Urinary bladder (tissue), 4 donors: Measurements from ENCODE around the gene ARHGAP15. TPM values are rescaled to one million over a fixed set of nuclear protein-coding genes. Genes with fewer than 3 reads are reported as not detected.
A peak's percentile ranks its signal among the peaks of the same experiment; 100 is the strongest.
"Not testable (repeated sequence)": the region's sequence is repeated elsewhere in the genome, so short reads cannot be mapped to it uniquely, and the experiment has no call there.

ENCODE experiments used
- DNase-seq: peaks from one replicate; pipeline ENCODE4 v3.0.0-alpha.2; 2015; ENCODE audit errors: extremely low spot score
- H3K27ac ChIP-seq: one replicate; pipeline ENCODE4 v1.5.1; 2013; ENCODE audit warnings: low read depth, mild to moderate bottlenecking, moderate library complexity
- H3K36me3 ChIP-seq: one replicate; pipeline ENCODE4 v1.6.1; 2013; ENCODE audit warnings: mild to moderate bottlenecking, moderate library complexity; ENCODE audit not compliant: insufficient read depth
- H3K4me1 ChIP-seq: one replicate; pipeline ENCODE4 v1.6.1; 2013; ENCODE audit warnings: mild to moderate bottlenecking, moderate library complexity; ENCODE audit not compliant: insufficient read depth
- H3K4me3 ChIP-seq: one replicate; pipeline ENCODE4 v1.5.1; 2013; ENCODE audit warnings: low read depth, low read length
- WGBS: extraction: QIAGEN DNeasy Blood & Tissue Kit; methylation state at CpG from one replicate; pipeline ENCODE4 v1.1.7; 2013; 5-methylcytosine and 5-hydroxymethylcytosine counted together
- polyA plus RNA-seq: library from polyadenylated mRNA; stranded (reverse); fragments of 200-250 nt; gene quantifications from one replicate; pipeline ENCODE4 v1.2.3, GENCODE V29; 2013
- total RNA-seq: library from RNA; depleted of rRNA; stranded (reverse); fragments of >200 nt; gene quantifications from one replicate; pipeline ENCODE4 v1.2.3, GENCODE V29; 2014
- donor health status: healthy with polysubstance abuse.
- donor health status: healthy.

Gene ARHGAP15
- total and polyA plus RNA-seq, 2 donors = 3.9 to 107 TPM

DNA sequence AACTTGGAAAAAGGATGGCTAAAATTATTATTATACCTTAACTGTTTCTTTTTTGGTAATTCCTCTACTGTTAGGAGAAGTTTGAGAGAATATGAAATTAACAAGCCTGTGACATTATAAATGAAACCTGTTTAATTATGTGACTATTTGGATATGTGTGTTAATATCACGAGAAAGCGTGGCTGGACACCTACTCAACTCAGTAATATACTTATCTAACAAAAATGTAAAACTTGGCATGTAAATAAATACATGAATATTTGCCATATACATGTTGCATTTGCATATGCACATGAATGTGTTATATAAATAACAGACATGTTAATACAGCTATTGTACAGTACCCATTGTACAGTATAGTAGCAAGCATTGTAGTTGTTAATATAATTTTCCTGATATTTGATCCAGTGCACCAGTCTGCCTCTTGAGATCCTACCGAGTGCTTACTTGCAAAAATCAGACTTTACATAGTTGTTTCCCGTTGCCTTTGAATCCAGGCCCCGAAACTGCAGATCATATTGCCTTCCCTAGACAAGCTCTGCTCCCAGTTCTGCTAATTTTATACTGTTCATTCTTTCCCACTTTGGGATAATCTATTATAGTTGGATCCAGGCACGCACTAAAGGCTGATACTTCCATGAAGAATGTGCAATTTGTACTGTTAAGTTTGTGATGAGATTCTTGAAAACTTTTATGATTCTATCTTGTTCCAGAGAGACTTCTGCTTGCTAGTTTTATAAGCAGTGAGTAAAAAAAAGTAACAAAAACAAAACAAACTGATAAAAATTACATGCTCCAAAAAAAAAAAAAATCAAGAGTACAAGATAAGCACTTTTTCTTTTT, 395.6 kb downstream of the ARHGAP15 start:
- WGBS = 38% methylated on average over 6 of the region's 6 CpGs
- no peaks in the 10 kb centered on the region for H3K36me3 ChIP-seq
- H3K4me1 ChIP-seq = no peaks in the 10 kb centered on the region
- H3K4me3 ChIP-seq = no peak overlapping the region
- DNase-seq = no peak
- peak overlapping the region; percentile 10 for H3K27ac ChIP-seq

GRCh38 chr2:143525402-143525860, 396.2 kb downstream of the ARHGAP15 start:
- WGBS = 20% methylated on average over 2 of the region's 2 CpGs
- no peak overlapping the region for H3K4me3 ChIP-seq
- H3K4me1 ChIP-seq = no peaks in the 10 kb centered on the region
- peak overlapping the region; percentile 18 for H3K27ac ChIP-seq
- no peak for DNase-seq
- H3K36me3 ChIP-seq = no peaks in the 10 kb centered on the region

GRCh38 chr2:143526498-143526897, 397.3 kb downstream of the ARHGAP15 start:
- H3K4me3 ChIP-seq = no peak overlapping the region
- H3K4me1 ChIP-seq = no peaks in the 10 kb centered on the region
- no peak for DNase-seq
- H3K36me3 ChIP-seq = no peaks in the 10 kb centered on the region
- peak overlapping the region; percentile 32 for H3K27ac ChIP-seq

DNA sequence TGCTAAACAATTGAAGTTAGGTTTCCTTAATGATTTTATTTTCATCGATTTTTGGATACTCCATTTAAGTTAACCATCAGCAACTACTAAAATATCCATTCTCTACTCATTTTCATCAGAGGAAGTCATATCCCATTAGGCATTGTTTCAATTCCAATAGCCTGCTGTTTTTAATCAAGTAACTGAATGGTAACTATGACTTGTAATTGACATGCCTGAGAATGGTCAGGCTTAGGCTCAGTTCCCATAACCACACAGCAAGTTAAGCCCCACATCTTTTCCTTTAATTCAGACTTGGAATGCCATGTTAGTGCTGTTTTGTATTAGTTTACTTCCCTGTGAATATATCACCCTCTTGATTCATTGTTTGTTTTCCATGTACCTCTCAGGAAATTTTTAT, 398.8 kb downstream of the ARHGAP15 start:
- Histone ChIP-seq H3K36me3 (no peaks in the 10 kb centered on the region), H3K4me1 (no peaks in the 10 kb centered on the region), H3K27ac (no peak overlapping the region), H3K4me3 (no peak overlapping the region)
- WGBS = 97% methylated on average over 1 of the region's 1 CpG
- no peak for DNase-seq

GRCh38 chr2:143529118-143529720, 400.0 kb downstream of the ARHGAP15 start:
- 93% methylated on average over 1 of the region's 1 CpG for WGBS
- H3K27ac ChIP-seq = no peak overlapping the region
- DNase-seq = no peak
- H3K36me3 ChIP-seq = no peaks in the 10 kb centered on the region
- no peak overlapping the region for H3K4me3 ChIP-seq
- no peaks in the 10 kb centered on the region for H3K4me1 ChIP-seq

DNA sequence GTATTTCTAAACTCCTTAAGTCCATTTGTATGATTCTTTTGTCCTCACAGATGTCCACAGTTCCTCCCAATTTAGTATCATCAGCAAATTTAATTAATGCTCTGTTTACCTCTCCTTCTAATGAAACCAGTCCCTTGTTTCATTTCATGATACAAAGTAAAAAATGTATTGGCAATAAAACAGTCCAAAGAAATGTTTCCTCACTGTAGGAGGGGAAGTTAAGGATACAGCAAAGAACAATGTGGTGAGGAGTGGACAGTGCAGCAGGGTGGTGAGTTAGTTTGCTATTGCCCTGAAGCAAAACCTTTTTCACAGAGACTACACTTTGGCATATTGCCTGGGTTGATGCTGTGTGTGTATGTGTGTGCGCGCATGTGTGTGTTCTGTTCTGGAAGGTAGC, 401.5 kb downstream of the ARHGAP15 start:
- WGBS = 74% methylated on average over 2 of the region's 2 CpGs
- no peaks in the 10 kb centered on the region for H3K4me1 ChIP-seq
- no peak overlapping the region for H3K27ac ChIP-seq
- H3K4me3 ChIP-seq = no peak overlapping the region
- H3K36me3 ChIP-seq = no peaks in the 10 kb centered on the region
- no peak for DNase-seq

- H3K36me3 ChIP-seq = no peaks in the 10 kb centered on the region
Observed at GRCh38 chr2:143532061-143532460, 402.8 kb downstream of the ARHGAP15 start.

GRCh38 chr2:143533846-143534245, 404.6 kb downstream of the ARHGAP15 start:
- 87% methylated on average over 4 of the region's 4 CpGs for WGBS
- no peak for DNase-seq
- Histone ChIP-seq H3K4me3 (no peak overlapping the region), H3K36me3 (no peaks in the 10 kb centered on the region), H3K27ac (no peak overlapping the region), H3K4me1 (no peaks in the 10 kb centered on the region)

More at GRCh38 chr2:143532061-143532460, 402.8 kb downstream of the ARHGAP15 start:
- Histone ChIP-seq H3K27ac (no peak overlapping the region), H3K4me3 (no peak overlapping the region), H3K4me1 (no peaks in the 10 kb centered on the region)
- no peak for DNase-seq

DNA sequence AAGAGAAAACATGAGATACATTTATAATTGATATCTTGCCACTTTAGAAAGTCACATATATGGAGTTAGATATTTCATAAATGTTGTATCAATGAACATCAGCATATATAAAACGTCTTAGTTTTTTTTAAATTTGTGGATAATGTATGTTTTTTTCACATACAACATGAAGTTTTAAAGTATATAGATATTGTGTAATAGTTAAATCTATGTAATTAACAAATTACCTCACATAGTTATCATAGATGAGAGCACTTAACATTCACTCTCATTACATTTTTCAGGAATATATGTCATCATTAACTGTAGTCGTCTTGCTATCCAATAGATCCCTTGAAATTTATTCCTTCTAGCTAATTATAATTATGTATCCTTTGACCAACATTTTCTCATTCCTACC, 406.6 kb downstream of the ARHGAP15 start:
- H3K4me3 ChIP-seq = no peak overlapping the region
- no peak for DNase-seq
- no peaks in the 10 kb centered on the region for H3K4me1 ChIP-seq
- no peak overlapping the region for H3K27ac ChIP-seq
- WGBS = 92% methylated on average over 2 of the region's 2 CpGs
- H3K36me3 ChIP-seq = no peaks in the 10 kb centered on the region

- not testable (repeated sequence) for H3K4me3 ChIP-seq, DNase-seq, H3K4me1 ChIP-seq, H3K27ac ChIP-seq, H3K36me3 ChIP-seq
- WGBS = 93% methylated on average over 11 of the region's 11 CpGs
Observed at GRCh38 chr2:143541899-143542298, 412.7 kb downstream of the ARHGAP15 start.

DNA sequence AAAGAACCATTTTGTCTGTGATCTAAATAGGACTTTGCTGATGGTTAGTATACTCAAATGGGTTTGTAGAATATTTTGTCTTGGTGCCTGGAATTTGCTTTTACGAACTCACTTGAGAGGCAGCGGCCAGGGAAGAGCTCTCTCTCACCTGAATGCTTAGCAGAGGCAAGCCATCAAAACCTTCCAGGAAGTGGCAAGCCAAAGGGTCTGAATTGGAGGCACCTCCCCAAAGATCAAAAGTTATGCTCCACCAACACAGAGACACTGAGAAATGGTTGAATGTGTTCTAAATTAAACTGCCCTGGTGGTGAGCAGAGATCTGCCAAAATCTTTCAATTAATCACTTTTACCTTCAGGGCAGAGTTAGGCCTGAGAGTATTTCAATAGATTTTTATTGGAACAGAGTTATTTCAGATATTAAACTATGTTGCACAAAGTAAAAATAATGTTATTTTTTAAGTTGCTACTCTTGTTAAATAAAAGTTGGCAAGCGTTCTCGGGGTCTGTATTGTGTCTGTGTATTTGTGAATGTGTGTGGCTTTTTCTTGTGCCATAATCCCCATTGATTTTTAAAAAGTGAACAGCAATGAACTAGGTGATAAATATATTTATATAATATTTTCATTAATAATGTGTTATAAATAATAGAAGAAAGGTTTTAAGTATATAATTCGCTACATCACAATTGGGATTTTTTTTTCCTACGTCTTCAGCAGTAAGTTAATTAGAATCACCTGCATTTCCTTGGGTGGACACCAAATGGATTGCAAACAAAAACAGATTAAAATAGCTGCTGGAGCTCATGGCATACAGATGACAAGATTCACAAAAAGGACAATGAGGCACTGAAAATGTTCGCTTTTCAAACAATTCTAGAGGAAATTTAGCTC, 416.1 kb downstream of the ARHGAP15 start:
- no peaks in the 10 kb centered on the region for H3K36me3 ChIP-seq
- 73% methylated on average over 7 of the region's 7 CpGs for WGBS
- H3K4me1 ChIP-seq = no peaks in the 10 kb centered on the region
- no peak overlapping the region for H3K4me3 ChIP-seq
- no peak overlapping the region for H3K27ac ChIP-seq
- no peak for DNase-seq

- no peak overlapping the region for H3K27ac ChIP-seq
- DNase-seq = no peak
- no peaks in the 10 kb centered on the region for H3K36me3 ChIP-seq
- H3K4me1 ChIP-seq = no peaks in the 10 kb centered on the region
- no peak overlapping the region for H3K4me3 ChIP-seq
- 39% methylated on average over 4 of the region's 4 CpGs for WGBS
Observed at GRCh38 chr2:143545949-143546255, 416.7 kb downstream of the ARHGAP15 start.

DNA sequence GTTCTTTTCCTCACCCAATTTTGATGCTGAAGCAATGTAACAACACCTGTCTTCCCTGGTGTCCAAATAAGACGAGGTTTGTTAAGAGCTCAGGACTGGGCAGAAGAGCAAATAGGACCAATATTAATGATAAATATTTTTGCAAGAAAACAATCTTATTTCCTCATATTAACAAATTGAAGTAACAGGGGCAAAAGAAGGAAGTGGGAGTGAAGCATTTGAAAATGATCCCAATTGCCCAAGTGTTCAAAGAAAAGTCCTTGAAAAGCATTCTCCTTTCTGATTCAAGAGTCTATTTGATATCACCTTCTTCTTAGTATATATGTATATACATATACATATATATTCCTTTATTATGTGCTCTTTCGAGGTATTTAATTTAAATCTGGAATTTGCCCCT, 418.8 kb downstream of the ARHGAP15 start:
- 72% methylated on average over 2 of the region's 2 CpGs for WGBS
- Histone ChIP-seq H3K27ac (no peak overlapping the region), H3K4me3 (no peak overlapping the region), H3K4me1 (no peaks in the 10 kb centered on the region), H3K36me3 (no peaks in the 10 kb centered on the region)
- no peak for DNase-seq

GRCh38 chr2:143550500-143550899, 421.3 kb downstream of the ARHGAP15 start:
- 82% methylated on average over 2 of the region's 2 CpGs for WGBS
- no peak for DNase-seq
- H3K4me3 ChIP-seq = no peak overlapping the region

More at GRCh38 chr2:143550500-143550899, 421.3 kb downstream of the ARHGAP15 start:
- Histone ChIP-seq H3K27ac (no peak overlapping the region), H3K4me1 (no peaks in the 10 kb centered on the region), H3K36me3 (no peaks in the 10 kb centered on the region)
